Measurements from ENCODE around the gene ZNF584. TPM values are rescaled to one million over a fixed set of nuclear protein-coding genes. Genes with fewer than 3 reads are reported as not detected.
A peak's percentile ranks its signal among the peaks of the same experiment; 100 is the strongest.
"Not testable (repeated sequence)": the region's sequence is repeated elsewhere in the genome, so short reads cannot be mapped to it uniquely, and the experiment has no call there.

The ZNF584 gene
- total RNA-seq, 2 experiments from 2014 or later = 8.3 to 10.7 TPM

- Mint-ChIP-seq H3K4me3 (no peak overlapping the region), H3K9me3 (peaks cover 74% of the 10 kb centered on the region), H3K27ac (no peak overlapping the region), H3K4me1 (ENCODE audit: low read depth) (no peaks in the 10 kb centered on the region), H3K36me3 (peaks cover 53% of the 10 kb centered on the region), H3K27me3 (no peaks in the 10 kb centered on the region)
- ChIA-PET POLR2A (interaction anchor here (0.7 kb wide), 1 partner anchor 20 kb away, joined by 3 read pairs; no protein-coding TSS in a partner anchor), CTCF (no interaction called here)
- intact Hi-C loops (cut with micrococcal nuclease) = no loop called here
- no peak for DNase-seq
Observed at GRCh38 chr19:58429745-58430144, 21.3 kb downstream of the ZNF584 start.

GRCh38 chr19:58434217-58434616 lies 25.8 kb downstream of the ZNF584 start:
- Mint-ChIP-seq H3K27me3 (no peaks in the 10 kb centered on the region), H3K36me3 (peaks cover 90% of the 10 kb centered on the region), H3K27ac (no peak overlapping the region), H3K9me3 (peaks cover 90% of the 10 kb centered on the region), H3K4me3 (no peak overlapping the region), H3K4me1 (ENCODE audit: low read depth) (peaks cover 13% of the 10 kb centered on the region)
- ChIA-PET CTCF (no interaction called here), POLR2A (no interaction called here)
- no peak for DNase-seq
- intact Hi-C loops (cut with micrococcal nuclease) = no loop called here

GRCh38 chr19:58439576-58440554 lies 31.4 kb downstream of the ZNF584 start, which contains the start of gene ZNF132:
Gene ZNF132, minus strand, starts transcription at chr19:58440153. Its CDS starts 332 bp downstream, at chr19:58439821.
- intact Hi-C loops (cut with micrococcal nuclease) = loop anchor here (1.0 to 5.0 kb wide), 9 partner anchors 11 to 135 kb away; partner anchors contain the start of genes ERVK3-1, MZF1, ZNF324 and ZNF324B
- Mint-ChIP-seq H3K36me3 (peaks cover 51% of the 10 kb centered on the region), H3K27ac (peak within 1 kb of the TSS; percentile 71), H3K9me3 (peaks cover 46% of the 10 kb centered on the region), H3K27me3 (no peaks in the 10 kb centered on the region), H3K4me3 (peak within 1 kb of the TSS; percentile 84), H3K4me1 (ENCODE audit: low read depth) (peaks cover 25% of the 10 kb centered on the region)
- ChIA-PET POLR2A (no interaction called here), CTCF (interaction anchor here (0.7 kb wide), 1 partner anchor 135 kb away, joined by 3 read pairs; no protein-coding TSS in a partner anchor)
- DNase-seq = peak; percentile 97

GRCh38 chr19:58440556-58440955 lies 32.1 kb downstream of the ZNF584 start:
- peaks cover 39% of the 10 kb centered on the region for H3K9me3 Mint-ChIP-seq
- ChIA-PET CTCF (interaction anchor here (0.7 kb wide), 1 partner anchor 136 kb away, joined by 3 read pairs; no protein-coding TSS in a partner anchor), POLR2A (no interaction called here)
- intact Hi-C loops (cut with micrococcal nuclease) = loop anchor here (1.0 to 5.0 kb wide), 9 partner anchors 11 to 135 kb away; partner anchors contain the start of genes ERVK3-1, MZF1, ZNF324 and ZNF324B
- H3K27me3 Mint-ChIP-seq = no peaks in the 10 kb centered on the region
- H3K36me3 Mint-ChIP-seq = peaks cover 44% of the 10 kb centered on the region
- peaks cover 25% of the 10 kb centered on the region for H3K4me1 Mint-ChIP-seq (ENCODE audit: low read depth)
- H3K4me3 Mint-ChIP-seq = peak overlapping the region; percentile 84
- H3K27ac Mint-ChIP-seq = peak overlapping the region; percentile 71
- DNase-seq = no peak

GRCh38 chr19:58442986-58443385 lies 34.5 kb downstream of the ZNF584 start:
- H3K9me3 Mint-ChIP-seq = peaks cover 22% of the 10 kb centered on the region
- DNase-seq, H3K27me3 Mint-ChIP-seq, H3K4me3 Mint-ChIP-seq, H3K27ac Mint-ChIP-seq, CTCF ChIA-PET: not testable (repeated sequence)
- POLR2A ChIA-PET = interaction anchor here (1.0 kb wide), 1 partner anchor 8 kb away, joined by 4 read pairs; the partner anchor contains the start of gene ZNF324B
- H3K4me1 Mint-ChIP-seq (ENCODE audit: low read depth) = peaks cover 21% of the 10 kb centered on the region
- intact Hi-C loops (cut with micrococcal nuclease) = loop anchor here (5.0 kb wide), 1 partner anchor 36 kb away; the partner anchor contains the start of gene ZNF584
- peaks cover 23% of the 10 kb centered on the region for H3K36me3 Mint-ChIP-seq

GRCh38 chr19:58448860-58449259 lies 40.4 kb downstream of the ZNF584 start:
- Mint-ChIP-seq H3K36me3 (peaks cover 11% of the 10 kb centered on the region), H3K4me1 (ENCODE audit: low read depth) (peaks cover 21% of the 10 kb centered on the region), H3K9me3 (peaks cover 20% of the 10 kb centered on the region), H3K27me3 (peaks cover 13% of the 10 kb centered on the region)
- H3K27ac Mint-ChIP-seq; DNase-seq; intact Hi-C loops (cut with micrococcal nuclease); POLR2A ChIA-PET; H3K4me3 Mint-ChIP-seq; CTCF ChIA-PET: not testable (repeated sequence)

- intact Hi-C loops (cut with micrococcal nuclease) = loop anchor here (2.0 kb wide), 1 partner anchor 63 kb away; the partner anchor contains the start of gene RPS5
- ChIA-PET POLR2A (interaction anchor here (1.0 kb wide), 1 partner anchor 41 kb away, joined by 3 read pairs; the partner anchor contains the start of gene ZNF584), CTCF (interaction anchor here (1.8 kb wide), 1 partner anchor 64 kb away, joined by 5 read pairs; no protein-coding TSS in a partner anchor)
- peaks cover 13% of the 10 kb centered on the region for H3K27me3 Mint-ChIP-seq
- not testable (repeated sequence) for DNase-seq, H3K27ac Mint-ChIP-seq, H3K4me3 Mint-ChIP-seq
- H3K9me3 Mint-ChIP-seq = peaks cover 20% of the 10 kb centered on the region
- H3K4me1 Mint-ChIP-seq (ENCODE audit: low read depth) = peaks cover 21% of the 10 kb centered on the region
- H3K36me3 Mint-ChIP-seq = peaks cover 15% of the 10 kb centered on the region
Observed at GRCh38 chr19:58449980-58450379, 41.5 kb downstream of the ZNF584 start.

- POLR2A ChIA-PET = interaction anchor here (0.8 kb wide), 1 partner anchor 8 kb away, joined by 4 read pairs; no protein-coding TSS in a partner anchor
Observed at GRCh38 chr19:58450856-58451357, 42.5 kb downstream of the ZNF584 start.

GRCh38 chr19:58451358-58452101 lies 43.1 kb downstream of the ZNF584 start, which contains the start of gene ZNF324B:
Gene ZNF324B, plus strand, starts transcription at chr19:58451622. Its CDS starts 2,080 bp downstream, at chr19:58453702.
- H3K27ac Mint-ChIP-seq = no peak within 1 kb of the TSS
- H3K36me3 Mint-ChIP-seq = peaks cover 26% of the 10 kb centered on the region
- DNase-seq = peak; percentile 97
- H3K4me1 Mint-ChIP-seq (ENCODE audit: low read depth) = peaks cover 21% of the 10 kb centered on the region
- peak within 1 kb of the TSS; percentile 78 for H3K4me3 Mint-ChIP-seq
- H3K27me3 Mint-ChIP-seq = peaks cover 13% of the 10 kb centered on the region
- ChIA-PET POLR2A (interaction anchor here (0.8 kb wide), 1 partner anchor 9 kb away, joined by 4 read pairs; no protein-coding TSS in a partner anchor), CTCF (interaction anchor here (1.0 to 1.8 kb wide), 4 partner anchors 13 to 124 kb away, joined by 3 to 5 read pairs (median 3); no protein-coding TSS in a partner anchor)
- intact Hi-C loops (cut with micrococcal nuclease) = loop anchor here (1.0 to 2.0 kb wide), 4 partner anchors 11 to 65 kb away; partner anchors contain the start of genes RPS5, ZNF132, ZNF446 and ZNF584
- peaks cover 20% of the 10 kb centered on the region for H3K9me3 Mint-ChIP-seq

More at GRCh38 chr19:58450856-58451357, 42.5 kb downstream of the ZNF584 start:
- Mint-ChIP-seq H3K36me3 (peaks cover 21% of the 10 kb centered on the region), H3K4me3 (peak overlapping the region; percentile 78), H3K27me3 (peaks cover 13% of the 10 kb centered on the region), H3K4me1 (ENCODE audit: low read depth) (peaks cover 21% of the 10 kb centered on the region), H3K9me3 (peaks cover 20% of the 10 kb centered on the region), H3K27ac (no peak overlapping the region)
- CTCF ChIA-PET = interaction anchor here (1.0 to 1.8 kb wide), 3 partner anchors 14 to 125 kb away, joined by 3 to 5 read pairs (median 3); no protein-coding TSS in a partner anchor
- DNase-seq = no peak
- intact Hi-C loops (cut with micrococcal nuclease) = loop anchor here (1.0 to 2.0 kb wide), 4 partner anchors 11 to 64 kb away; partner anchors contain the start of genes RPS5, ZNF132, ZNF446 and ZNF584

GRCh38 chr19:58453743-58454142 lies 45.3 kb downstream of the ZNF584 start:
- Mint-ChIP-seq H3K4me1 (ENCODE audit: low read depth) (peaks cover 21% of the 10 kb centered on the region), H3K4me3 (no peak overlapping the region), H3K27ac (no peak overlapping the region), H3K9me3 (peaks cover 13% of the 10 kb centered on the region), H3K27me3 (peaks cover 7% of the 10 kb centered on the region), H3K36me3 (peaks cover 31% of the 10 kb centered on the region)
- intact Hi-C loops (cut with micrococcal nuclease) = no loop called here
- ChIA-PET CTCF (interaction anchor here (0.6 kb wide), 1 partner anchor 12 kb away, joined by 3 read pairs; no protein-coding TSS in a partner anchor), POLR2A (no interaction called here)
- DNase-seq = no peak

GRCh38 chr19:58455306-58455705 lies 46.9 kb downstream of the ZNF584 start:
- H3K27me3 Mint-ChIP-seq = peaks cover 2% of the 10 kb centered on the region
- DNase-seq = no peak
- no peak overlapping the region for H3K4me3 Mint-ChIP-seq
- H3K27ac Mint-ChIP-seq = no peak overlapping the region
- CTCF ChIA-PET = no interaction called here
- intact Hi-C loops (cut with micrococcal nuclease) = no loop called here
- no peaks in the 10 kb centered on the region for H3K9me3 Mint-ChIP-seq
- peaks cover 31% of the 10 kb centered on the region for H3K36me3 Mint-ChIP-seq
- POLR2A ChIA-PET = no interaction called here
- H3K4me1 Mint-ChIP-seq (ENCODE audit: low read depth) = peaks cover 17% of the 10 kb centered on the region

Data from activated CD4-positive, alpha-beta memory T cell treated with anti-CD3 and anti-CD28 coated beads for 36 hours (primary cell).